Breast epithelium (tissue), 3 donors: ENCODE data around the gene BBLN.

Experiments used
- CTCF ChIP-seq, 3 donors: fragments of 450-650 bp; IDR thresholded peaks; one replicate each; pipeline ENCODE4 v1.5.1; 2016 to 2017; ENCODE audit warnings: antibody characterized with exemption in 3 of 3, mild to moderate bottlenecking in 3 of 3, moderate library complexity in 3 of 3
- POLR2A ChIP-seq: fragments of 450-650 bp; IDR thresholded peaks from one replicate; pipeline ENCODE4 v1.6.1; 2016; ENCODE audit warnings: antibody characterized with exemption, mild to moderate bottlenecking, moderate library complexity

DNA sequence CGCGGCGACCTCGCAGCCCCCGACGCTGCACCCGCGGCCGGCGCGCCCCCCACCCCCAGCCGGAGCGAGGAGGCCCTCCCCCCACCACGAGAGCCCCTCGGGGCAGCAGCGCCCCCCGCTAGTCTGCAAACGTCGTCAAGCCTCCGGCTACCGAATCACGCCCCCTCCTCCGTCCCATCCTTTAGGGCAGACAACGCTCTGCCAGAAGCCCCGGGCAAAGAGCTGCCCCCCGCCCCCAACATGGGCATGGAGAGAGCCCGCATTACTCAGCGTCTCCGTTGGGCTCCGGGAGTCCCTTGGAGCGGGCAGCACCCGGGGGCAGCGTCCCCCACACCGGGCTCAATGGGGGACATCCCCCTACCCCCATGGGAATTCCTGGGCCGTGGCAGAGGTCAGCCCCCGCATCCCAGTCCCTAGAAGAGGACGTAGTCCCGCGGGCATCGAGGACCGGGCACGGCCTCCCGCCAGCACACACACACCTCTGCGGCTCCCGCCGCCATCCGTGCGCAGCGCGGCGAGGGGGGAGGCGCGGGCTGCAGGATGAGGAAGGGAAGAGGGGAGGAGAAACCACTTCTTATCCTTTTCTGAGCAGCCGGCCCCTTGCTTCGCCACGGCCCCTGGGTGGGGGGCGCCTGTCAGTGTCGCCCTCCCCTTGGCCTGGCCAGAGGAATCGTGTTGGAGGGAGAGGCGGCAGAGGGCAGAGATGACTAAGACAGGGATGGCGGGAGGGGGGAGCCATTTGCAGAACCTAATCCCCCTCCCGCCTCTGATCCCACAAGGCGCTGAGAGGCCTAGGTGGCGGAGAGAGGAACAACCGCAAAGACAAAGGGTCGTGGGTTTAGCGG lies 43.9 kb downstream of the BBLN start:
- TF ChIP-seq POLR2A (no peak), CTCF (IDR thresholded peaks at IDR 0.05) (no peak)
